Panc1 (cell line): ENCODE results near the gene HOXA4.

Experiments used
- POLR2AphosphoS5 ChIP-seq: IDR thresholded peaks from 2 replicates; pipeline ENCODE4 v1.6.1; 2012; ENCODE audit warnings: mild to moderate bottlenecking, low read depth, low read length, moderate library complexity
- SIN3A ChIP-seq: IDR thresholded peaks from 2 replicates; pipeline ENCODE4 v1.6.1; 2012; ENCODE audit warnings: low read depth, mild to moderate bottlenecking, low read length, moderate library complexity, borderline replicate concordance; ENCODE audit not compliant: insufficient read depth
- TCF7L2 ChIP-seq: IDR thresholded peaks from 2 replicates; pipeline ENCODE4 v1.6.1; 2011; ENCODE audit warnings: mild to moderate bottlenecking, low read depth, low read length, inconsistent platforms
- TF ChIP-seq, protein P1 (sequence below): fragments of 450-650 bp; IDR thresholded peaks from 2 replicates; pipeline ENCODE4 v1.5.1; 2017; ENCODE audit warnings: mild to moderate bottlenecking
- TF ChIP-seq, protein P2 (sequence below), 2 experiments: IDR thresholded peaks; 2 replicates each; pipeline ENCODE4 v1.6.1; 2011 to 2012; ENCODE audit warnings: low read depth in 2 of 2, control low read depth in 1 of 2, low read length in 1 of 2, mild to moderate bottlenecking in 1 of 2, moderate library complexity in 1 of 2; ENCODE audit not compliant: insufficient read depth in 1 of 2

DNA sequence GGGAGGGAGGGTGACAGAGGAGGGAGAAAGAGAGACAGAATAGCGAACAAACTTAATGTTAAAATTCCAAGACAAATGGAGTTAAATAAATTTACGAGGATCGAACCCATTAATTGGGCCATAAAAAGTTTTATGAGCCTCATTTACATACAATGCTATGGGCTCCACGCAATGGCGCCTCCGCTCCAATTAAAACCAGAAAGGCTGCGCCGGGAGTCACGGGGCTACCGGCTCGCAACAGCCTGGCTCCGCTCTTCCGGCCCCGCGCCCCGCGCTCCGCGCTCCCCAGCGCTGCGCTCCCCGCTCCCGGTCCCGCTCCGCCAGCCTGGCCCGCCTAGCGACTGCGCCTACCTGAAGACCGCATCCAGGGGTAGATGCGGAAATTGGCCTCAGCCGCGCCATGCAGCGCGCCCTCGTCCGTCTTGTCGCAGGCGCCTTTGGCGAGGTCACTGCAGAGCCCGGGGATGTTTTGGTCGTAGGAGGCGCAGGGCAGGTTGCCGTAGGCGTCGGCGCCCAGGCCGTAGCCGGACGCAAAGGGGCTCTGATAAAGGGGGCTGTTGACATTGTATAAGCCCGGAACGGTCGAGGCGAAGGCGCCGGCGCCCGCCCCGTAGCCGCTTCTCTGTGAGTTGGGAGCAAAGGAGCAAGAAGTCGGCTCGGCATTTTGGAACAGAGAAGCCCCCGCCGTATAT is 25.4 kb upstream of the HOXA4 start:
- TF ChIP-seq, protein P1, sequence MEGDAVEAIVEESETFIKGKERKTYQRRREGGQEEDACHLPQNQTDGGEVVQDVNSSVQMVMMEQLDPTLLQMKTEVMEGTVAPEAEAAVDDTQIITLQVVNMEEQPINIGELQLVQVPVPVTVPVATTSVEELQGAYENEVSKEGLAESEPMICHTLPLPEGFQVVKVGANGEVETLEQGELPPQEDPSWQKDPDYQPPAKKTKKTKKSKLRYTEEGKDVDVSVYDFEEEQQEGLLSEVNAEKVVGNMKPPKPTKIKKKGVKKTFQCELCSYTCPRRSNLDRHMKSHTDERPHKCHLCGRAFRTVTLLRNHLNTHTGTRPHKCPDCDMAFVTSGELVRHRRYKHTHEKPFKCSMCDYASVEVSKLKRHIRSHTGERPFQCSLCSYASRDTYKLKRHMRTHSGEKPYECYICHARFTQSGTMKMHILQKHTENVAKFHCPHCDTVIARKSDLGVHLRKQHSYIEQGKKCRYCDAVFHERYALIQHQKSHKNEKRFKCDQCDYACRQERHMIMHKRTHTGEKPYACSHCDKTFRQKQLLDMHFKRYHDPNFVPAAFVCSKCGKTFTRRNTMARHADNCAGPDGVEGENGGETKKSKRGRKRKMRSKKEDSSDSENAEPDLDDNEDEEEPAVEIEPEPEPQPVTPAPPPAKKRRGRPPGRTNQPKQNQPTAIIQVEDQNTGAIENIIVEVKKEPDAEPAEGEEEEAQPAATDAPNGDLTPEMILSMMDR = no peak
- TF ChIP-seq POLR2AphosphoS5 (no peak), SIN3A (no peak), TCF7L2 (no peak)
- TF ChIP-seq, protein P2, sequence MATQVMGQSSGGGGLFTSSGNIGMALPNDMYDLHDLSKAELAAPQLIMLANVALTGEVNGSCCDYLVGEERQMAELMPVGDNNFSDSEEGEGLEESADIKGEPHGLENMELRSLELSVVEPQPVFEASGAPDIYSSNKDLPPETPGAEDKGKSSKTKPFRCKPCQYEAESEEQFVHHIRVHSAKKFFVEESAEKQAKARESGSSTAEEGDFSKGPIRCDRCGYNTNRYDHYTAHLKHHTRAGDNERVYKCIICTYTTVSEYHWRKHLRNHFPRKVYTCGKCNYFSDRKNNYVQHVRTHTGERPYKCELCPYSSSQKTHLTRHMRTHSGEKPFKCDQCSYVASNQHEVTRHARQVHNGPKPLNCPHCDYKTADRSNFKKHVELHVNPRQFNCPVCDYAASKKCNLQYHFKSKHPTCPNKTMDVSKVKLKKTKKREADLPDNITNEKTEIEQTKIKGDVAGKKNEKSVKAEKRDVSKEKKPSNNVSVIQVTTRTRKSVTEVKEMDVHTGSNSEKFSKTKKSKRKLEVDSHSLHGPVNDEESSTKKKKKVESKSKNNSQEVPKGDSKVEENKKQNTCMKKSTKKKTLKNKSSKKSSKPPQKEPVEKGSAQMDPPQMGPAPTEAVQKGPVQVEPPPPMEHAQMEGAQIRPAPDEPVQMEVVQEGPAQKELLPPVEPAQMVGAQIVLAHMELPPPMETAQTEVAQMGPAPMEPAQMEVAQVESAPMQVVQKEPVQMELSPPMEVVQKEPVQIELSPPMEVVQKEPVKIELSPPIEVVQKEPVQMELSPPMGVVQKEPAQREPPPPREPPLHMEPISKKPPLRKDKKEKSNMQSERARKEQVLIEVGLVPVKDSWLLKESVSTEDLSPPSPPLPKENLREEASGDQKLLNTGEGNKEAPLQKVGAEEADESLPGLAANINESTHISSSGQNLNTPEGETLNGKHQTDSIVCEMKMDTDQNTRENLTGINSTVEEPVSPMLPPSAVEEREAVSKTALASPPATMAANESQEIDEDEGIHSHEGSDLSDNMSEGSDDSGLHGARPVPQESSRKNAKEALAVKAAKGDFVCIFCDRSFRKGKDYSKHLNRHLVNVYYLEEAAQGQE (IDR thresholded peaks at IDR 0.05; ENCODE audit: insufficient read depth in 1 of 2, low read depth in 2 of 2, low read length in 1 of 2) = no peak
